Osteoblast (primary cell): ENCODE data around the gene ADCY10. TPM values are rescaled to one million over a fixed set of nuclear protein-coding genes. Genes with fewer than 3 reads are reported as not detected.

Source experiments
- DNase-seq: peaks from one replicate; pipeline ENCODE4 v3.0.0; 2011; ENCODE audit warnings: low spot score, mixed read lengths; ENCODE audit not compliant: insufficient read length; ENCODE audit errors: missing footprints
- H2AFZ ChIP-seq: 2 replicates; pipeline ENCODE4 v1.6.0; 2011; ENCODE audit warnings: mild to moderate bottlenecking, low read length
- H3K27ac ChIP-seq: 2 replicates; pipeline ENCODE4 v1.5.1; 2011; ENCODE audit warnings: mild to moderate bottlenecking, low read depth, low read length, moderate library complexity
- H3K27me3 ChIP-seq: 2 replicates; pipeline ENCODE4 v1.6.0; 2012; ENCODE audit warnings: mild to moderate bottlenecking, control low read depth, inconsistent platforms, low read length, moderate library complexity; ENCODE audit not compliant: insufficient read depth
- H3K36me3 ChIP-seq: 2 replicates; pipeline ENCODE4 v1.5.1; 2011; ENCODE audit warnings: mild to moderate bottlenecking, low read length, control low read depth, moderate library complexity; ENCODE audit not compliant: insufficient read depth
- H3K4me1 ChIP-seq: 2 replicates; pipeline ENCODE4 v1.5.1; 2011; ENCODE audit warnings: mild to moderate bottlenecking, low read length, control low read depth, moderate library complexity; ENCODE audit not compliant: insufficient read depth
- H3K4me2 ChIP-seq: 2 replicates; pipeline ENCODE4 v1.6.0; 2011; ENCODE audit warnings: mild to moderate bottlenecking, low read length; ENCODE audit not compliant: insufficient read depth
- H3K4me3 ChIP-seq: fragments of 200-600 bp; sonication (generic); 3 replicates; pipeline ENCODE4 v1.5.1; 2012; ENCODE audit warnings: mild to moderate bottlenecking, low read length, inconsistent platforms; ENCODE audit not compliant: insufficient read depth
- H3K79me2 ChIP-seq: 2 replicates; pipeline ENCODE4 v1.6.0; 2012; ENCODE audit warnings: mild to moderate bottlenecking, low read length, control low read depth, inconsistent platforms; ENCODE audit not compliant: insufficient read depth
- H3K9me3 ChIP-seq: 2 replicates; pipeline ENCODE4 v1.5.1; 2011; ENCODE audit warnings: low read depth, low read length, control low read depth
- H4K20me1 ChIP-seq: 2 replicates; pipeline ENCODE4 v1.6.0; 2012; ENCODE audit warnings: mild to moderate bottlenecking, low read length, control low read depth; ENCODE audit not compliant: insufficient read depth
- total RNA-seq: library from RNA; depleted of rRNA; stranded (reverse); fragments of >200 nt; gene quantifications from 2 replicates; pipeline ENCODE4 v1.2.3, GENCODE V29; 2012
- TF ChIP-seq, protein P1 (sequence below): IDR thresholded peaks from 2 replicates; pipeline ENCODE4 v1.5.1; 2011; ENCODE audit warnings: mild to moderate bottlenecking, low read depth, low read length, moderate library complexity; ENCODE audit errors: extremely low read depth

ADCY10 gene
- total RNA-seq, 1 donor: 0.36 TPM

DNA sequence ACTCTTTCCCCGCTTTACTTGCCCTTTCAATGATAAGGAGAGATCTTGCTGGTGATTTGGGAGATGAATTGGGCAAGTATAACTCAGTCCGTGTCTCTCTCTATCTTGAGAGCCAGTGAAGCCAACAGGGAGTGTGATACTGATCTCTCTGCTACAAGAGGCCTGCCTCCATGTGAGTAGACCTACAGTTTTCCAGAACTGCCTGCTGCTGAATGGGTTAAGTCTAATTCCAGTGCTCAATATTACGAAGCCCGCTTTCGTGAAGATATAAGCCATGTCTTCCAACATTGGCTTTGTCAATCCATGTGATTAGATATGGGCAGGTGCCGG, 92.6 kb downstream of the ADCY10 start:
- no peaks in the 10 kb centered on the region for H3K27me3 ChIP-seq
- no peak overlapping the region for H3K4me2 ChIP-seq
- TF ChIP-seq, protein P1, sequence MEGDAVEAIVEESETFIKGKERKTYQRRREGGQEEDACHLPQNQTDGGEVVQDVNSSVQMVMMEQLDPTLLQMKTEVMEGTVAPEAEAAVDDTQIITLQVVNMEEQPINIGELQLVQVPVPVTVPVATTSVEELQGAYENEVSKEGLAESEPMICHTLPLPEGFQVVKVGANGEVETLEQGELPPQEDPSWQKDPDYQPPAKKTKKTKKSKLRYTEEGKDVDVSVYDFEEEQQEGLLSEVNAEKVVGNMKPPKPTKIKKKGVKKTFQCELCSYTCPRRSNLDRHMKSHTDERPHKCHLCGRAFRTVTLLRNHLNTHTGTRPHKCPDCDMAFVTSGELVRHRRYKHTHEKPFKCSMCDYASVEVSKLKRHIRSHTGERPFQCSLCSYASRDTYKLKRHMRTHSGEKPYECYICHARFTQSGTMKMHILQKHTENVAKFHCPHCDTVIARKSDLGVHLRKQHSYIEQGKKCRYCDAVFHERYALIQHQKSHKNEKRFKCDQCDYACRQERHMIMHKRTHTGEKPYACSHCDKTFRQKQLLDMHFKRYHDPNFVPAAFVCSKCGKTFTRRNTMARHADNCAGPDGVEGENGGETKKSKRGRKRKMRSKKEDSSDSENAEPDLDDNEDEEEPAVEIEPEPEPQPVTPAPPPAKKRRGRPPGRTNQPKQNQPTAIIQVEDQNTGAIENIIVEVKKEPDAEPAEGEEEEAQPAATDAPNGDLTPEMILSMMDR: no peak
- H2AFZ ChIP-seq: no peak overlapping the region
- H3K9me3 ChIP-seq: no peaks in the 10 kb centered on the region
- no peaks in the 10 kb centered on the region for H3K79me2 ChIP-seq
- no peak overlapping the region for H3K27ac ChIP-seq
- H3K4me3 ChIP-seq: no peak overlapping the region
- DNase-seq: no peak
- peaks cover 16% of the 10 kb centered on the region for H3K4me1 ChIP-seq
- H3K36me3 ChIP-seq: no peaks in the 10 kb centered on the region
- no peaks in the 10 kb centered on the region for H4K20me1 ChIP-seq

DNA sequence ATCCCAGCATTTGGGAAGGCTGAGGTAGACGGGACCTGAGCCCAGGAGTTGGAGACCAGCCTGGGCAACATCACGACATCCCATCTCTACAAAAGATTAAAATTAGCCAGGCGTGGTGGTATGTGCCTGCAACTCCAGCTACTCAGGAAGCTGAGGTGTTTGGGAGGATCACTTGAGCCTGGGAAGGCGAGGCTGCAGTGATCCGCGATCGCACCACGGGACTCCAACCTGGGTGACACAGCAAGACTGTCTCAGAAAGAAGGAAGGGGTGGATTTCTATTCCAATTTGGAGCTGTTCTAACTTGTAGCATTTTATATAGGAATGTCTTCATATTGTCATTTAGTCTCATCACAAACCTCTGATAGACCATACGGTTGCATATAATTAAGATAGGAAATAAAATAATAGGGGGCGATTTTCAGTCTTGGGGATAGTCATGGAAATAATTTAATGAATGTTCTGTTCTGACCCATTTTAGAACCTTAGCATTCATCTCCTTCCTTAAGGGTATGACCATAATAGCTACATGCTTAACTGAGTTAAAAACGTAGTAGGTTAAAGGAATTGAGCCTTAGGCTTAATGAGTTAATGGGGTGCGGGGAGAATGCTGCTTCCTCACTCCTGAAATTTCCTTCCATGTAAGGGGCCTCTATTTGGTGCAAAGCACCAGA, 93.1 kb downstream of the ADCY10 start:
- H3K4me1 ChIP-seq: peaks cover 16% of the 10 kb centered on the region
- no peaks in the 10 kb centered on the region for H3K9me3 ChIP-seq
- peak overlapping the region; percentile 86 for H3K27ac ChIP-seq
- H2AFZ ChIP-seq: peak overlapping the region; percentile 7
- DNase-seq: no peak
- H3K27me3 ChIP-seq: no peaks in the 10 kb centered on the region
- TF ChIP-seq, protein P1: no peak
- H3K4me3 ChIP-seq: no peak overlapping the region
- H4K20me1 ChIP-seq: no peaks in the 10 kb centered on the region
- peak overlapping the region; percentile 67 for H3K4me2 ChIP-seq
- no peaks in the 10 kb centered on the region for H3K36me3 ChIP-seq
- no peaks in the 10 kb centered on the region for H3K79me2 ChIP-seq

DNA sequence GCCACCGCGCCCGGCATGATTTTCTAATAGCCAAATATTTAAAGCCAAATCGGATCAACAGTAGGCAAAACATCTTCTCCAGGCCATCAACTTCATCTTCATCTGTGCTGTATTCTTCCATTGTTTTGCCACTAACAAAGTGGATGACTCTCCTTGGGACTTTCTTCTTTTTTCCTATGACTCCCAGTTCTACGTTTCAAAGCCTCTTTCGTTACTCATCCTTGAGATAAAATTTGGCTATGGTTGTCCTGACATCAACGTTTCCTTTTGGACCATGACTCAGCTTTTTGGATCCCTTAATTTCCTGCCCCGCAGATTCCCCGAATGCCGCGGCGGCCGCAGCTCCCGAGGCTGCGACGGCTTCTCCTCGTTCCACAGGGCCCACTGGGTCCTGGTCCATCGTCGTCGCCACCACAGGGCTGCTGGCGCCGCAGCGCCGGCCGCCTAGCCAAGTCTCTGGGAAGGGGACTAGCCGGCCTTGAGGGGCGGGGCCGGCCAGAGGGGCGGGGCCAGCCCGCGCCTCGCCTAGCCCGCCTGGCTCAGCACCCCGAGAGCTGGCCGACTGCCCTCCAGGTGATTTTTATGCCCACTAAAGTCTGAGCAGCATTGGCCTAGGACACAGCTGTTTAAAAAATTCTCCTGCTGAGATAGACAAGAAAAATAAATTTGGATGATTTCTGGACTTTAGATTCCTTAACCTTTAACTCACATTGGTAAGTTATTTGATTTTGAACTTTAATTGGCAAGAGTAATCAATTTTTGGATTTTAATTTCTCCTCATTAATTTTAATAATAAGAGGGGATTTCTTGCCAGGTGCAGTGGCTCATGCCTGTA, 93.9 kb downstream of the ADCY10 start:
- peak overlapping the region; percentile 45 for H3K4me3 ChIP-seq

DNA sequence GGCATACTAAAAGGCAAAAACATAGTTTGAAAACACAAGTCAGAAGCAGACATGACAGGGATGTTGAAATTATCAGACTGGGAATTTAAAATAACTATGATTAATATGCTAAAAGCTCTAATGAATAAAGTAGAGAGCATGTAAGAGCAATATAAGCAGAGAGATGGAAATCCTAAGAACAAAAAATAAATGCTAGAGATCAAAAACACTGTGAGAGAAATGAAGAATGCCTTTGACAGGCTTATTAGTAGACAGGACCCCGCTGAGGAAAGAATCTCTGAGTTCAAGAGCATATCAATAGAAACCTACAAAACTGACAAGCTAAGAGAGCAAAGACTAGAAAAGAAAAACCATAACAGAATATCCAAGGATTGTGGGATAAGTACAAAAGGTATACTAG, 98.3 kb downstream of the ADCY10 start:
- Histone ChIP-seq H3K4me1 (peaks cover 6% of the 10 kb centered on the region), H4K20me1 (no peaks in the 10 kb centered on the region), H2AFZ (no peak overlapping the region), H3K9me3 (no peaks in the 10 kb centered on the region), H3K4me2 (no peak overlapping the region), H3K27ac (no peak overlapping the region), H3K36me3 (no peaks in the 10 kb centered on the region), H3K4me3 (no peak overlapping the region), H3K79me2 (no peaks in the 10 kb centered on the region), H3K27me3 (no peaks in the 10 kb centered on the region)
- no peak for DNase-seq
- TF ChIP-seq, protein P1: no peak

More for the DNA sequence above, 93.9 kb downstream of the ADCY10 start:
- H3K36me3 ChIP-seq: no peaks in the 10 kb centered on the region
- H3K4me2 ChIP-seq: peak overlapping the region; percentile 67
- peak overlapping the region; percentile 86 for H3K27ac ChIP-seq
- H3K4me1 ChIP-seq: peaks cover 16% of the 10 kb centered on the region
- H3K27me3 ChIP-seq: no peaks in the 10 kb centered on the region
- H3K9me3 ChIP-seq: no peaks in the 10 kb centered on the region
- no peaks in the 10 kb centered on the region for H4K20me1 ChIP-seq
- no peak overlapping the region for H2AFZ ChIP-seq
- DNase-seq: peak; percentile 93
- H3K79me2 ChIP-seq: no peaks in the 10 kb centered on the region
- TF ChIP-seq, protein P1: no peak
